Measurements from ENCODE around the gene PDE4B. TPM values are rescaled to one million over a fixed set of nuclear protein-coding genes. Genes with fewer than 3 reads are reported as not detected.
A peak's percentile ranks its signal among the peaks of the same experiment; 100 is the strongest.

Gene PDE4B
- total RNA-seq, 1 donor from 2014 or later = 12.0 TPM

DNA sequence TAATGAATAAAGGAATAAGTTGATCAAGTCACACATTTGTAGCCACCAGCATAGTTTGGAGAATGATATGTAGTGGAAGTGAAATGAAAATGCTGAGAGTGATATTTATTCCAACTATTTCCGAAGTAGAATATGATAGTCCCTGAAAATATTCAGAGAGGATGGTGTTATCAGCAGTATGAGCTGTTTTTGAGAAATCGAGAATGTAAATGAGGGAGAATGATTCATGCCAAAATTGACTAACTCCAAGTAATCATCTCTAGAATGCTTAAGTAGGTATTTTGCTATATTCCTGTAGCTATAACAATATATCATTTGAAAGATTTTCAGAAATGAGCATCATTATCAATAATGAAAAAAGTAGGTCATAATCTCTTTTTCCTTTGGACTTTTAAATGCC lies 178.9 kb downstream of the PDE4B start:
- intact Hi-C loops (cut with DNase I) = no loop called here
- no peak for ATAC-seq
- DNase-seq (ENCODE audit: missing footprints) = no peak

GRCh38 chr1:65975708-65976107 lies 183.0 kb downstream of the PDE4B start:
- no peak for ATAC-seq
- intact Hi-C loops (cut with DNase I) = no loop called here
- no peak for DNase-seq (ENCODE audit: missing footprints)

DNA sequence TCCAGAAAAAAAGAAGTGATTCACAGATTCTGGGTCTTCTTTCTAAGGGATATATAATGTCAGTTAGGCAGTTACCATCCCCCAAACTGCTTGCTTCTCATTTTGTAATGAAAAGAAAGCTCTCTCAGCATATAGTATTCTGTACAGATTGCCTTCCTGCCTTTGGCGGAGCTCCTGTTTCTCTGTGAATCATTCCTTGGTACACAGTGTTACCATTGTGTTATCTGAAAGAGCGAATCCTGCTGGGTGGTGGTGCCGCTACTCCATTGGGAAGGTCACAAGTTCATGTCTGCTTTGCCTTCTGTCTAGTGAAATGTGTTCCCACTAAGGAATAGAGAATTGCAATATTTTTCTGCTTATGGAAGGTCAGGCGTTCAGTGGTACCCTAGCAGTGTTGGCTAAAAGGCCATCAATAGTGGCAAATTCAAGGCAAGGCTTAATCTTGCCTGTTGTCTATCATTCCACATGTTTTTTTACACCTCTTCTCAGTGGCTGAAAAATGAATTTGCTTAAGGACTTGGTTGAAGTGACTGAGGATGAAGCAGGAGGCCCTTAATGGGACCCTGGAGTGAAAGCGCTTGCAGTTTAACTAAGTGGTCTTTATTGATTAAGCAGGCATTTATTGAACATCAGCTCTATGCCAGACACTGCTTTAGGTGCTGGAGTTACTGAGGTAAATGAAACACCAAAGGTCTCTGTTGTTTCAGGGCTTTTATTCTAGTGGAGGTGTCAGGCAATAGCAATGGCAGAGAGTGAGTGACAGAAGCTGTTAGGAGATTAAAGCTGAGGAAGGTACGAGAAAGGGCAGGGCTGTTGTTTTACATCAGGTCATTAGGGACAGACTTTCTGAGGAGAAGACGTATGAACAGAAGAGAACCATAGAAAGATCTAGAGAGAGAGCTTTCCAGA lies 186.7 kb downstream of the PDE4B start:
- intact Hi-C loops (cut with DNase I) = no loop called here

DNA sequence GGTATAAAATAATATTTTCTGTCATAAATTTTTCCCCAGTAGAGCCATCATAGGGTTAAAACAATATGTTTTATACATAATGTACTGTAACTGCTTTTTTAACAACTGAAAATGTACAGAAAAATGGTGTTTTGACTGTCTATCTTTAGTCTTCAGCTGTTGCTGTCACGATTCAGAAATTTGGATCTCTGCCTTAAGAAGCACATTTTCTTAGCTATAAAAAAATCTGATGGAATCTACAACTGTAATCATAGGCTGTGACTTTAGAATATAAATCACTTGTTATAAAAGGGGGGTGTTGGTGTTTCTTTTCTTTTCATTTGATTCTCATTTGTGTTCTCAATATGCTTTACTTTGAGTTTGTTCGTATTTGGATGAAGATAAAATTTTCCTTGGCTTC lies 187.5 kb downstream of the PDE4B start:
- DNase-seq (ENCODE audit: missing footprints) (no peak), ATAC-seq (no peak)
- intact Hi-C loops (cut with DNase I) = no loop called here

More for the DNA sequence above, 186.7 kb downstream of the PDE4B start:
- ATAC-seq (peak; percentile 10), DNase-seq (ENCODE audit: missing footprints) (no peak)

- no peak for ATAC-seq
- DNase-seq (ENCODE audit: missing footprints) = no peak
- intact Hi-C loops (cut with DNase I) = no loop called here
These were observed 190.8 kb downstream of the PDE4B start for GRCh38 chr1:65983500-65983899.

DNA sequence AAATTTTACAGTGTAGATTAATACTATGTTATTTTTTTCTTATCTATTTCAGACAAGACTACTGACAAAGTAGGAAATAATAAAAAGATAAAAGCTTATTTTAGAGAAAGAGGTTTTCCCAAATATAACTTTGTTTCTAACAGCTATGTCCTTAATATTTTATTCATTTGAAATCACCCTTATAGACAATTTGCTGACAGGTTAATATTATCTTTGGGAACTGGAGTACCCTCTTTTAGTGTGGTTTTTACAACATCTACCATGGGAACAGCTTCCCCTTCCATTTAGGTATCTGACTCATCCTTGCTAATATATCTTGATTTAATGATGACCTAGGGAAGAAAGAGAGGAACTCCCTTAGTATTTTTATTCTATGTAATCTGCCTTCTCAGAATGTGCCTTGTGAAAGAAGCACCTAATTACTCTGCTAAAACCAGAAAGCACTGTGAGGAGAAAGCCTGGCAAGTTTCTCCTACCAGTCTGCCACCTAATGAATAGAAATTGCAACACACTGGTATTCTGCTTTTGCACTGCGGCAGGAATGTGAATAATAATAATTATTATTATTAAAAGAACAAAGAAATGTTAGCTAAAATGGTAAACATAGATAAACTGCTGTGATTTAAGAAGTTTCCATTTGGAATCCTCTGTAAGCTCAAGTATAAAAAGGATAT lies 192.8 kb downstream of the PDE4B start:
- intact Hi-C loops (cut with DNase I) = no loop called here
- no peak for ATAC-seq
- DNase-seq (ENCODE audit: missing footprints) = no peak

DNA sequence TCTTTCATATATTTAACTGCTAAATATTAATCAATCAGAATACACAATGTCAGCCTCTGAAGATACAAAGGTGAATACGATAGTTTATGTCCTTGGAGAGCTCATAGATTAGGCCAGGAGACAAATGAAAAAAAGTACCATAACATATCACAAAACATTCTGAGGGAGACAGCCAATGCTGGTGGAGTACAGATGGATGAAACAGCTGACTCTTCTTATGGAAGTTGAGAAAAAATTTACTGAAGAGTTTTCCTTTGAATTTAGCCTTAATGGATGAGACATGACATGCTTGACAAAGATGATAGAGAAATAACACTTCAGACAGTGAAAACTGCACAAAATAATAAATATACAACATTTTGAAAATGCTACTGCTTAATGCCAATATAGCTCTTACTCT lies 193.5 kb downstream of the PDE4B start:
- intact Hi-C loops (cut with DNase I) = no loop called here
- ATAC-seq (no peak), DNase-seq (ENCODE audit: missing footprints) (no peak)

DNA sequence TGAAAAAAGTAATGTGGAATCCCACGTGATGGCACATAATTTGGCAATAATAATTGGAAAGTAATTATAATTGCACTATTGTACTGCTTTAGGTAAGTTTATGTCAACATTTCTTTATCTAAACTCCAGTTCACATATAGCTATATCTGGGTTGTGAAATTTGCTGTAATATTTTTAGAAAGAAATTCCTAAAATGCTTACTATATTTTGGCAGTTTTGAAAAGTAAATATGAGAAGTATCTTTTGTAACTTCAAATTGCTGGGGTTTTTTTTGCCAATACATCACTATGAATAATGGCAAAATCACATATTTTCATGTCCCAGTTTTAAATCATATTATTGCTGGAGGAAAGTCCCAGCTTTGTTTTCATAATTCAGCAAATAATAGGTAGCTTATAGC lies 197.5 kb downstream of the PDE4B start:
- ATAC-seq (no peak), DNase-seq (ENCODE audit: missing footprints) (no peak)
- intact Hi-C loops (cut with DNase I) = no loop called here

GRCh38 chr1:65991694-65992093 lies 199.0 kb downstream of the PDE4B start:
- DNase-seq (ENCODE audit: missing footprints) = no peak
- intact Hi-C loops (cut with DNase I) = no loop called here

GRCh38 chr1:65992165-65992821 lies 199.6 kb downstream of the PDE4B start:
- intact Hi-C loops (cut with DNase I) = no loop called here
- no peak for ATAC-seq
- DNase-seq (ENCODE audit: missing footprints) = no peak

More at GRCh38 chr1:65991694-65992093, 199.0 kb downstream of the PDE4B start:
- ATAC-seq = no peak

DNA sequence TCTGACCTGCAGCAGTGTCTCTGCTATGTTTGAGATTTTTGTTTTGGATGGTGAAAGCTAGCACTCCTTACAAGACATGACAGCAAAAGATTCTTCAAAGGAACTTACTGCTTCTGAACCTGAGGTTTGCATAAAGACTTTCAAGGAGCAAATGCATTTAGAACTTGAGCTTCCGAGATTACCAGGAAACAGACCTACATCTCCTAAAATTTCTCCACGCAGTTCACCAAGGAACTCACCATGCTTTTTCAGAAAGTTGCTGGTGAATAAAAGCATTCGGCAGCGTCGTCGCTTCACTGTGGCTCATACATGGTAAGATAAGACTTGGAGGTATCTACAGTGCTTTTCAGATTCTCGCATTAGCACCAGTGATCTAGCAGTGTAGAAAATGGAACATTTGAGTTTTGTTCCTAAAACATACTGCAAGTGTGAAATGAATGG lies 200.2 kb downstream of the PDE4B start:
- ATAC-seq (no peak), DNase-seq (ENCODE audit: missing footprints) (peak; percentile 65)
- intact Hi-C loops (cut with DNase I) = no loop called here

GRCh38 chr1:65994223-65994622 lies 201.5 kb downstream of the PDE4B start:
- no peak for DNase-seq (ENCODE audit: missing footprints)
- no peak for ATAC-seq
- intact Hi-C loops (cut with DNase I) = no loop called here

- ATAC-seq (no peak), DNase-seq (ENCODE audit: missing footprints) (no peak)
- intact Hi-C loops (cut with DNase I) = no loop called here
These were observed 202.6 kb downstream of the PDE4B start for GRCh38 chr1:65995336-65995735.

DNA sequence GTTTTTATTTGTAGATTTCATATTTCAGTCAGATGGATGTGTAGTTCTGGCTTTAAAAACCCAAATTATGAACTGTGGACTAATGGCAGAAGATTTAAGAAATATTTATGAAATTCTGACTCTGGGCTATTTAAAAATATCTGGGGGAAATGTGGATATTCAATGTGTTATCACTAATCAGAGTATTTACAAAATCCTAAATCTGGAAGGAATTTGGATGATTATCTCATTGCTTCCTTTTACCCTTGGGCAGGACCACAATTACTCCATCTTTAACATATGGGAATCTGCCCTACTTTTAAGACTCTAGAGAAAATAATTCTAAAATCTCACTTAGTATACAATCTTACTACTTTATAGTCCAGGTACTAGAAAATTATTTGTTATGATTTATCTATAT lies 203.2 kb downstream of the PDE4B start:
- intact Hi-C loops (cut with DNase I) = no loop called here
- DNase-seq (ENCODE audit: missing footprints) (no peak), ATAC-seq (no peak)

GRCh38 chr1:65997693-65998092 lies 205.0 kb downstream of the PDE4B start:
- intact Hi-C loops (cut with DNase I) = no loop called here
- ATAC-seq = no peak

DNA sequence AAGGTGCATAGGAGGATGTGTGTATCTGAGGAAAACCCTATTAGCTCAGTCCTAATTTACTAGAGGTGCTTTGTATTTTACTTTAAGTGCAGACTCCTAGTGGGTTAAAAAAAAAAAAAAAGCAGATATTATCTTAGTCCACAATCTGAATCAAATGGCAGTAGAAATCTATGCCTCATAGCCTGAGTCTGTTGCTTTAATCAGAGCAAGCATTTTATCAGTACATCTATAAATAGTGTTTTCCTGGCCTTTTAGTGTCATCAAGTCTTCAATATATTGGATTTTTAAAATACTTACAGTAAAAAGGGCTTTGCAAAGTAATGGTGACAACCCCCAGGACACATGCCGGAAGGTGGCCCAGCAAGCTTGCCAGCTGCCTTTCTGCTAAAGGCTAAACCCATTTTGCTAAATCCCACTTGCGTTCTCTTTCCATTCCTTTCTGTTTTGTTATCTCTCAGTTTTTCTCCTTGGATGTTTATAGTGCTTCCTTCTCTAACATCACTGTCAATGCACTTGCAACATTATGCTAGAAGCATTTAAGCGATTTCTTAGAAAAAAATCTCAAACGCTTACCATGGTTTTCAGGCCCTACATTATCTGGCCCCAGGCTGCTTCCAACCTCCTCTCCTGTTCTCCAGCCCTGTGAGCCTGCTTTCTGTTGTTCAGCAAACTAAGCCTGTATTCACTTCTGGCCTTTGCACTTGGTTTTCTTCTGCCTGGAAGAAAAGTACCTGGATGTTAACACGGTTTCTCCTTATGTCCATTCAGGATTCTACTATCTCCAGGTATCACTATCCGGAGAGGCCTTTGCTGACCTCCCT lies 206.3 kb downstream of the PDE4B start:
- intact Hi-C loops (cut with DNase I) = no loop called here
- DNase-seq (ENCODE audit: missing footprints) (no peak), ATAC-seq (no peak)

More at GRCh38 chr1:65997693-65998092, 205.0 kb downstream of the PDE4B start:
- DNase-seq (ENCODE audit: missing footprints) = no peak

DNA sequence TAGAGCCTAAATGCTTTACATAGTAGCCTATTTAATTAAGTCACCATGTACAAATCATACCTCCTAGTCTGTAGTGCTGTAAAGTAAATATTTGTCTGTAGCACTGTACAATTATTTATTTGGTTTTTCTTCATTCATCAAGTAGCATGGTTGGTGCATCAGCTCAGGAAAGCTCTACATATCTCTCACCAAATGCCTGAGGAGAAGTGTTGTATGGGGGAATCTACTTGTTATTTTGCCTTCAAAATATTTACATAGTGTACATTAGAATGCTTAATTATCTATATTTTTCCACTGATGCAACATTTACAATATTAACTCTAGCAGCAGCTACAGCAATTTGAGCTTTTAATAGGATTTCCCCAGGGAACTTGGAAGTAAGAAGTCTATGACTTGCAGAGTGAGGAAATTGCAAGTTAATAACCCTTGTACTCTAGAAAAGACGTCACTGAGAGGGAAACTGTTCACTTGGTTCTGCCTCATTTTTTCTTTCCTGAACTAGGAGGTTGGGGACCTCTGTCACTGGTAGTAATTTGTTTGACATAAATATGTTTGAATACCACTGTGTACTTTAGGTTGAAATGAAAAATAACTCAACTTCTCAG lies 207.4 kb downstream of the PDE4B start:
- DNase-seq (ENCODE audit: missing footprints) (no peak), ATAC-seq (no peak)
- intact Hi-C loops (cut with DNase I) = loop anchor here (10.0 kb wide), 1 partner anchor 85 kb away; no protein-coding TSS in a partner anchor

DNA sequence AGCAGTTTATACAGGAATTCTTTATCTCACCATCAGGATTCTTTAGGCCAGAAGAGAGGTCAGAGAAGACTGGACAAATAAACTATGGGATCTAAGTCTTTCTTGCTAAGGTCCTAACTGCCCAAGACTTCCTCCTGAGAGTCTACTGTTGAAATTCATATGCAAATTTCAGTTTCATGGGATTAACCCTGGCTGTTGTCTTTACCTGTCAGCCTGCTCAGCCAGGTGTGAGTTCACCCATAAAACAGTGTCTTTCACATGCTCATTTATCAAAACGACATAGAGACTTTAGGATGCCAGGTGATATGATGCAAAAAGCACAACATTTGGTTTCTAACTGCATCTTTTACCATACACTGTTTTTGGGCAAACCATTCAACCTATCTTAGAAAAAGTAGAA lies 211.0 kb downstream of the PDE4B start:
- ATAC-seq (no peak), DNase-seq (ENCODE audit: missing footprints) (no peak)
- intact Hi-C loops (cut with DNase I) = loop anchor here (10.0 kb wide), 1 partner anchor 89 kb away; no protein-coding TSS in a partner anchor

All from Right ventricle myocardium inferior (tissue), 1 donor.